Purkinje cell (primary cell): ENCODE measurements around the gene ITGB1BP2. TPM values are rescaled to one million over a fixed set of nuclear protein-coding genes. Genes with fewer than 3 reads are reported as not detected.

Experiments
- polyA plus RNA-seq: library from polyadenylated mRNA; unstranded; fragments of >200 nt; fragmentation: Nextera tagmentation; gene quantifications from 2 replicates; pipeline ENCODE4 v1.2.1, GENCODE V29; 2014

Gene ITGB1BP2
- polyA plus RNA-seq: not detected in 2 replicates

DNA sequence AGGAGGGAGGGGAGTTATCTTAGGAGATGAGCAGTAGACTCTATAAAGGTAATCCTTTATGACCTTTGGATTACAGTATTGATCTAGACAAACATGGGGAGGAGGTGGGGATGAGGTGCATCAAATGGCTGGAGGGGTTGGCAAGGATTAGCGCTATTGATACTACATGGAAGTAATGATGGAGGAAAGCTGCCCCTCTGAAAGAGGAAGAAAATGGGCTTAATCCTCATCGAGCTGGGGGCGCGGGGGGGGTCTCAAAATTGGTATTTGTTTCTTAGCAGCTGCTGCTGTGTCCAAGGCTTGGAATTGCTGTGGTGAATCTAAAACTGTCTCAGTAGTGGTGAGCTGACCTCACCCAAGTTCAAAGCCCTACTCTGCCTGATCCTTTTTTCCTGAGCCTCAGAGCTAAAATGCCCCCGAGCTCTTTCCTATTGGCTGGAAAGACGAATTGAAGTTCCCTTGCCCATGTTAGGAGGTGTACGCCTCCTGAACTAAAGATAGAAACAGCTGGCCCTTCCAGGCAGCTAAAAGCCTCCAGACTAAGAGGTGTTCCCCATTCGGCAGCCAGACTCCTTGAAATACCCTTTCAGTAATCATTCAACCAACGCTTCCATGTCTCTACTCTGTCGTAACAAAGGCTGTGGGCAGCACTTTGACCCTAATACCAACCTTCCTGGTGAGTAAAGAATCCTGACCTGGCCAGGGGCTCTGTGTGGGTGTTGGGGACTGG lies at the start of gene ITGB1BP2:
Gene ITGB1BP2, plus strand, starts transcription at position 556 of the 730 bp plus-strand sequence. Its CDS starts 57 bp downstream, at position 613.

DNA sequence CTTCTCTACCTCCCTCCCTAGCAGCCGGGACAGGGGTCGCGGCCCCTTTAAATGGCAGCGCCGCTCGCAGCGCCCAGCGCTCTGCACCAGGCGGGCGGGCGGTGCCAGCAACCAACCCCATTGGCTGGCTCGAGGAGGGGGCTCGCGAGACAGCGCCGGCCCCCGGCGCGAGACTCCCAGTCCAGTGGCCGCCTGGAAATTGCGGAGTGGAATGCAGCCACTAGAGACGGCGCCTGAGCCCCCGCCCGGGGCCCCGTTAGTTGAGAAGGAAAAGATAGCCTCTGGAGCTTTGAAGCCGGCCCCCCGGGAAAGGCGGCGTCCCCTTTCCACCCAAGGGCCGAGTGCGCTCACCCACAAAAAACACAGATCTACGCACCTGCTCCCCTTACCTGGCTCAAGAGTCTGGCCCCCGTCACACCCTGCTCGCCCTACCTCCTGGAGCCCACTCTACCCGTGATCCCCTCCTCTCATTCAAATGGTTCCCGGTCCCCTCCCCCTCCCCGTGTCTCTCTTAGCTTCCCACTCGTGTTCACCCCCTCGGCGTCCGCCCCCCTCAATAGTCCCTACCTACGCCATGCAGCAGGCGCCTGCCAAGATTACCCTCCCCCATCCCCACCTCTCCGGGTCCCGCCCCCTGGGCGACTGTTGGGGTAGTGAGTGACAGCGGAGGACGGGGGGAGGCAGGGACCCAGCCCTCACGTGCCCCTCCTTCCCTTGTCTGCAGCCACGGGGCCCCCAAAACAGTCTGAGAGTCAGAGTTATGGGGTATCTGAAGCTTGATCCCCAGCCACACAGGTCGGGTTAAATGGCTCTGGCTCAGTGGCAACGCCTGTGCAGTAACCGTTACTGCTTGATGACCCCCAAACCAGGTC lies 47.2 kb upstream of the ITGB1BP2 start, which contains the start of gene ZMYM3:
Gene ZMYM3, minus strand, starts transcription at position 49 of the 872 bp plus-strand sequence. CDS start 885 bp downstream, outside the sequence.

DNA sequence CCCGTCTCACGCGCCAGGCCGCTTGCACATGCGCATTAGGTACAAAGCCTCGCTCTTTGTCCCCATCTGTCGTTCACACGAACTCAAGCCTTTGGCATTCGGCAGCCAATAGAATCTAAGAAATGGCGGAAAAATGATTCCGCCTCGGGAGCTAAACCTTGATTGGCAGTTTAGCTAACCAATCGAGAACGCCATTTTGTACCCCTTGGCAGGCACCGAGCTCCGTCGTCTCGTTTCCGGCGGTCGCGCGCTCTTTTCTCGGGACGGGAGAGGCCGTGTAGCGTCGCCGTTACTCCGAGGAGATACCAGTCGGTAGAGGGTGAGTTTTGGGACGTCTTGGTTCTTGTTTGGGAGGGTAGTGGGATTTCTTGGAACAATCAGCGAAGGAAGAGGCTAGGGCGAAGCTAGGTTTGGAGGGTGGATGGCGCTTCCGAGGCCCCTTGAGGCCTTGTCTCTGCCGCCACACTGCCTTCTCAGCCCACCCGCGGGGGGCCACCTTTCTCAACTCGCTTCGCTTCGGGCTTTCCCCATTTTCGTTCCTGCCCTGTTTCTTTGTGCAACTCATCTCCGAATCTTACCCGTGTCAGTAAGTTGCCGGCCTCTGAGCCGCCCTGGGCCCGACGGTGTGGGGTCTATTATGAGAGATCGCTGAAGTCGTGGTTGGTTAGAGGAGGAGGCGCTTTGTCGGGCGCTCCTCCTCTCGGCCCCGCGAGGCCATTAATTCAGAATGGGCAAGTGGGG lies 18.0 kb upstream of the ITGB1BP2 start, which contains the start of gene NONO:
Gene NONO, plus strand, starts transcription at position 233 of the 741 bp plus-strand sequence. CDS start 7,003 bp downstream, outside the sequence.

Other genes with a start within 250 kb of the ITGB1BP2 start
- gene SNX12, start 233.4 kb upstream of the ITGB1BP2 start, polyA plus RNA-seq: 22.0 and 41.6 TPM in 2 replicates
- gene FOXO4, start 205.9 kb upstream of the ITGB1BP2 start, polyA plus RNA-seq: not detected in 2 replicates
- gene CXorf65, start 195.0 kb upstream of the ITGB1BP2 start, polyA plus RNA-seq: not detected in 2 replicates
- not detected in 2 replicates for gene IL2RG, start 190.2 kb upstream of the ITGB1BP2 start, polyA plus RNA-seq
- gene MED12, start 183.2 kb upstream of the ITGB1BP2 start, polyA plus RNA-seq: 0.77 and 1.0 TPM in 2 replicates
- gene NLGN3, start 156.9 kb upstream of the ITGB1BP2 start, polyA plus RNA-seq: 16.1 and 16.4 TPM in 2 replicates
- 1.0 TPM in 1 of 2 replicates, not detected in the other for gene GJB1, start 78.5 kb upstream of the ITGB1BP2 start, polyA plus RNA-seq
- 4.8 and 5.6 TPM in 2 replicates for gene ZMYM3, start 47.6 kb upstream of the ITGB1BP2 start, polyA plus RNA-seq
- gene NONO, start 18.1 kb upstream of the ITGB1BP2 start, polyA plus RNA-seq: 68.0 and 71.7 TPM in 2 replicates
- 4.8 and 6.4 TPM in 2 replicates for gene TAF1, start 64.6 kb downstream of the ITGB1BP2 start, polyA plus RNA-seq
- gene OGT, start 231.4 kb downstream of the ITGB1BP2 start, polyA plus RNA-seq: 78.6 and 84.1 TPM in 2 replicates